Measurements from ENCODE around the gene TPCN1.

TPCN1 gene

GRCh38 chr12:113230315-113231234 is 9.3 kb downstream of the TPCN1 start:
- H2BK15ac ChIP-seq (ENCODE audit: low read depth, poor library complexity, severe bottlenecking), result peak overlapping the region; percentile 44
- peak overlapping the region; percentile 18 to 27 for H3K4ac ChIP-seq (ENCODE audit: low read depth in 1 of 2, low read length in 2 of 2)
- H3K4me2 ChIP-seq (ENCODE audit: low read length, poor library complexity, severe bottlenecking), result no peak overlapping the region
- H3K79me1 ChIP-seq (replicated peaks; ENCODE audit: low read length, poor library complexity, severe bottlenecking), result peaks cover 14% of the 10 kb centered on the region
- H3K36me3 ChIP-seq (ENCODE audit: control insufficient read depth in 1 of 2, insufficient read depth in 2 of 2, low read depth in 1 of 2, low read length in 2 of 2), result peaks cover 43 to 80% of the 10 kb centered on the region in 2 experiments
- no peak for DNase-seq
- H2AK5ac ChIP-seq (ENCODE audit: low read length, severe bottlenecking), result peak overlapping the region; percentile 98
- H2AFZ ChIP-seq (ENCODE audit: low read depth, low read length), result no peak overlapping the region
- no peak overlapping the region for H3K23ac ChIP-seq (ENCODE audit: low read length in 2 of 2)
- peak overlapping the region; percentile 58 to 63 for H3K18ac ChIP-seq (ENCODE audit: low read depth in 1 of 2, low read length in 2 of 2)
- H2BK5ac ChIP-seq (ENCODE audit: low read depth, low read length, poor library complexity, severe bottlenecking), result peak overlapping the region; percentile 84
- H3K27ac ChIP-seq (ENCODE audit: low read length, poor library complexity, severe bottlenecking), result peak overlapping the region; percentile 95
- no peak overlapping the region for H3K9ac ChIP-seq (ENCODE audit: low read length)
- H2BK120ac ChIP-seq (ENCODE audit: low read depth, low read length), result no peak overlapping the region
- H4K91ac ChIP-seq (ENCODE audit: low read length), result peak overlapping the region; percentile 76
- H3K4me3 ChIP-seq (ENCODE audit: insufficient read depth in 1 of 2, low read depth in 1 of 2, low read length in 2 of 2), result no peak overlapping the region
- no peak overlapping the region for H3K14ac ChIP-seq (ENCODE audit: low read length in 2 of 2)
- peak overlapping the region in 1 of 2 experiments; percentile 80 for H2BK12ac ChIP-seq (ENCODE audit: low read length in 2 of 2)
- H3K9me3 ChIP-seq (ENCODE audit: control insufficient read depth, low read length), result peaks cover 7% of the 10 kb centered on the region
- H3K4me1 ChIP-seq (ENCODE audit: control insufficient read depth, insufficient read depth, low read depth, low read length), result peaks cover 30% of the 10 kb centered on the region
- H4K8ac ChIP-seq (ENCODE audit: low read length), result peak overlapping the region; percentile 8
- WGBS, result 92% methylated on average over 15 of the region's 15 CpGs
- H3K27me3 ChIP-seq (ENCODE audit: control insufficient read depth in 1 of 2, insufficient read depth in 1 of 2, low read length in 2 of 2), result no peaks in the 10 kb centered on the region

GRCh38 chr12:113231235-113232088 is 10.2 kb downstream of the TPCN1 start:
- Histone ChIP-seq H2AK5ac (ENCODE audit: low read length, severe bottlenecking) (peak overlapping the region; percentile 99), H3K18ac (ENCODE audit: low read depth in 1 of 2, low read length in 2 of 2) (peak overlapping the region; percentile 63 to 74), H3K4ac (ENCODE audit: low read depth in 1 of 2, low read length in 2 of 2) (peak overlapping the region; percentile 57 to 75), H3K27me3 (ENCODE audit: control insufficient read depth in 1 of 2, insufficient read depth in 1 of 2, low read length in 2 of 2) (no peaks in the 10 kb centered on the region), H2BK15ac (ENCODE audit: low read depth, poor library complexity, severe bottlenecking) (no peak overlapping the region), H3K27ac (ENCODE audit: low read length, poor library complexity, severe bottlenecking) (peak overlapping the region; percentile 95), H2BK12ac (ENCODE audit: low read length in 2 of 2) (peak overlapping the region; percentile 76 to 83), H3K9ac (ENCODE audit: low read length) (no peak overlapping the region), H2BK120ac (ENCODE audit: low read depth, low read length) (no peak overlapping the region), H3K4me1 (ENCODE audit: control insufficient read depth, insufficient read depth, low read depth, low read length) (peaks cover 35% of the 10 kb centered on the region), H3K4me2 (ENCODE audit: low read length, poor library complexity, severe bottlenecking) (no peak overlapping the region), H3K23ac (ENCODE audit: low read length in 2 of 2) (peak overlapping the region in 1 of 2 experiments; percentile 27), H4K91ac (ENCODE audit: low read length) (peak overlapping the region; percentile 77), H3K9me3 (ENCODE audit: control insufficient read depth, low read length) (peaks cover 7% of the 10 kb centered on the region), H3K4me3 (ENCODE audit: insufficient read depth in 1 of 2, low read depth in 1 of 2, low read length in 2 of 2) (no peak overlapping the region), H2BK5ac (ENCODE audit: low read depth, low read length, poor library complexity, severe bottlenecking) (peak overlapping the region; percentile 93), H3K14ac (ENCODE audit: low read length in 2 of 2) (no peak overlapping the region), H4K8ac (ENCODE audit: low read length) (no peak overlapping the region), H3K79me1 (replicated peaks; ENCODE audit: low read length, poor library complexity, severe bottlenecking) (peaks cover 14% of the 10 kb centered on the region), H2AFZ (ENCODE audit: low read depth, low read length) (peak overlapping the region; percentile 20), H3K36me3 (ENCODE audit: control insufficient read depth in 1 of 2, insufficient read depth in 2 of 2, low read depth in 1 of 2, low read length in 2 of 2) (peaks cover 43 to 80% of the 10 kb centered on the region in 2 experiments)
- 64% methylated on average over 8 of the region's 8 CpGs for WGBS
- peak; percentile 59 for DNase-seq

- peak overlapping the region; percentile 74 for H3K9ac ChIP-seq (ENCODE audit: low read length)
- peak overlapping the region; percentile 77 for H4K91ac ChIP-seq (ENCODE audit: low read length)
- H3K4me2 ChIP-seq (ENCODE audit: low read length, poor library complexity, severe bottlenecking), result no peak overlapping the region
- H2BK5ac ChIP-seq (ENCODE audit: low read depth, low read length, poor library complexity, severe bottlenecking), result peak overlapping the region; percentile 93
- H3K14ac ChIP-seq (ENCODE audit: low read length in 2 of 2), result no peak overlapping the region
- H3K4me3 ChIP-seq (ENCODE audit: insufficient read depth in 1 of 2, low read depth in 1 of 2, low read length in 2 of 2), result peak overlapping the region in 1 of 2 experiments; percentile 1
- H2AK5ac ChIP-seq (ENCODE audit: low read length, severe bottlenecking), result peak overlapping the region; percentile 99
- DNase-seq, result no peak
- H2BK120ac ChIP-seq (ENCODE audit: low read depth, low read length), result no peak overlapping the region
- no peak overlapping the region for H3K23ac ChIP-seq (ENCODE audit: low read length in 2 of 2)
- peaks cover 7% of the 10 kb centered on the region for H3K9me3 ChIP-seq (ENCODE audit: control insufficient read depth, low read length)
- peak overlapping the region; percentile 57 to 75 for H3K4ac ChIP-seq (ENCODE audit: low read depth in 1 of 2, low read length in 2 of 2)
- H3K4me1 ChIP-seq (ENCODE audit: control insufficient read depth, insufficient read depth, low read depth, low read length), result peaks cover 38% of the 10 kb centered on the region
- no peak overlapping the region for H4K8ac ChIP-seq (ENCODE audit: low read length)
- peak overlapping the region; percentile 95 for H3K27ac ChIP-seq (ENCODE audit: low read length, poor library complexity, severe bottlenecking)
- peaks cover 36 to 73% of the 10 kb centered on the region in 2 experiments for H3K36me3 ChIP-seq (ENCODE audit: control insufficient read depth in 1 of 2, insufficient read depth in 2 of 2, low read depth in 1 of 2, low read length in 2 of 2)
- 87% methylated on average over 18 of the region's 18 CpGs for WGBS
- peak overlapping the region in 1 of 2 experiments; percentile 76 for H2BK12ac ChIP-seq (ENCODE audit: low read length in 2 of 2)
- H3K27me3 ChIP-seq (ENCODE audit: control insufficient read depth in 1 of 2, insufficient read depth in 1 of 2, low read length in 2 of 2), result no peaks in the 10 kb centered on the region
- H3K18ac ChIP-seq (ENCODE audit: low read depth in 1 of 2, low read length in 2 of 2), result peak overlapping the region; percentile 3 to 74
- peaks cover 13% of the 10 kb centered on the region for H3K79me1 ChIP-seq (replicated peaks; ENCODE audit: low read length, poor library complexity, severe bottlenecking)
- no peak overlapping the region for H2AFZ ChIP-seq (ENCODE audit: low read depth, low read length)
- no peak overlapping the region for H2BK15ac ChIP-seq (ENCODE audit: low read depth, poor library complexity, severe bottlenecking)
Measured at GRCh38 chr12:113232089-113232839, 11.0 kb downstream of the TPCN1 start.

Data from mesenchymal stem cell (in vitro differentiated cells and primary cell).